Psoas muscle (tissue), 8 donors: ENCODE data around the gene ZSCAN5B. TPM values are rescaled to one million over a fixed set of nuclear protein-coding genes. Genes with fewer than 3 reads are reported as not detected.
"Not testable (repeated sequence)": the region's sequence is repeated elsewhere in the genome, so short reads cannot be mapped to it uniquely, and the experiment has no call there.

Source experiments
- ATAC-seq, 4 donors: fragments of 200-7000 bp; cut with Tn5 transposase; one replicate each; pipeline ENCODE4 v1.9.1; 2020; ENCODE audit warnings: moderate library complexity in 3 of 4, mild to moderate bottlenecking in 2 of 4
- DNase-seq, 2 donors: peaks; one replicate each; pipeline ENCODE4 v3.0.0-alpha.2; 2020
- H3K27ac ChIP-seq: fragments of 200-600 bp; one replicate; pipeline ENCODE4 v1.8.0; 2022
- H3K27me3 ChIP-seq, 3 donors: fragments of 200-600 bp in 1 of 3; one replicate each; pipeline versions ENCODE4 v1.6.1 to v1.8.0; 2013 to 2022; ENCODE audit warnings: low read length in 2 of 3, mild to moderate bottlenecking in 2 of 3, moderate library complexity in 1 of 3; ENCODE audit not compliant: insufficient read depth in 3 of 3
- H3K36me3 ChIP-seq, 2 donors: fragments of 200-600 bp in 1 of 2; one replicate each; pipeline versions ENCODE4 v1.6.1 to v1.8.0; 2013 to 2022; ENCODE audit warnings: low read depth in 1 of 2, mild to moderate bottlenecking in 1 of 2, moderate library complexity in 1 of 2; ENCODE audit not compliant: insufficient read depth in 1 of 2
- H3K4me1 ChIP-seq: fragments of 200-600 bp; one replicate; pipeline ENCODE4 v1.8.0; 2022
- H3K4me3 ChIP-seq: fragments of 200-600 bp; one replicate; pipeline ENCODE4 v1.8.0; 2022; ENCODE audit warnings: mild to moderate bottlenecking
- H3K9me3 ChIP-seq: fragments of 200-600 bp; one replicate; pipeline ENCODE4 v1.8.0; 2022
- WGBS, 3 donors: extraction: QIAGEN DNeasy Blood & Tissue Kit; methylation state at CpG; one replicate each; pipeline versions ENCODE4 v1.1.6 to v1.1.7; 2013; 5-methylcytosine and 5-hydroxymethylcytosine counted together
- intact Hi-C, 2 donors: fragments of 100-400 bp; cut with DNase I; formaldehyde crosslinking; loops; one replicate each; pipeline versions ENCODE4 v1.11.0 to v1.14.2; 2022
- long read RNA-seq, 2 donors: library from polyadenylated mRNA; unstranded; transcript quantifications; one replicate each; pipeline ENCODE4 v2.0.0, GENCODE V29; 2021
- polyA plus RNA-seq, 3 donors: library from polyadenylated mRNA; stranded (reverse); fragments of 200-250 nt; gene quantifications; one replicate each; pipeline ENCODE4 v1.2.3, GENCODE V29; 2013
- total RNA-seq, 4 donors: library from RNA; stranded (reverse); fragmentation: NEBNext Ultra II Directional in 2 of 4; extraction: Animal tissue kit (Norgen Biotek cat#: 25700) in 2 of 4; gene quantifications; one replicate each; pipeline versions ENCODE4 v1.2.1 to v1.2.4, GENCODE V29; 2021 to 2023
- TF ChIP-seq, protein P1 (sequence below): fragments of 200-600 bp; IDR thresholded peaks from one replicate; pipeline ENCODE4 v1.8.0; 2022; ENCODE audit warnings: antibody characterized with exemption
- donor health status: healthy with polysubstance abuse.
- donor health status: DM: no; HTN: no; CAD: no; lungs with moderate emphysema.
- donor health status: Bipolar disorder and iron deficiency.
- donor health status: healthy.
- donor health status: DM: yes; HTN: yes; CAD: no.
- donor health status: DM: no; HTN: no; CAD: no.
- donor health status: DM: no; HTN: no; CAD: no.
- donor health status: DM: yes; HTN: yes; CAD: no.

The ZSCAN5B gene, protein sequence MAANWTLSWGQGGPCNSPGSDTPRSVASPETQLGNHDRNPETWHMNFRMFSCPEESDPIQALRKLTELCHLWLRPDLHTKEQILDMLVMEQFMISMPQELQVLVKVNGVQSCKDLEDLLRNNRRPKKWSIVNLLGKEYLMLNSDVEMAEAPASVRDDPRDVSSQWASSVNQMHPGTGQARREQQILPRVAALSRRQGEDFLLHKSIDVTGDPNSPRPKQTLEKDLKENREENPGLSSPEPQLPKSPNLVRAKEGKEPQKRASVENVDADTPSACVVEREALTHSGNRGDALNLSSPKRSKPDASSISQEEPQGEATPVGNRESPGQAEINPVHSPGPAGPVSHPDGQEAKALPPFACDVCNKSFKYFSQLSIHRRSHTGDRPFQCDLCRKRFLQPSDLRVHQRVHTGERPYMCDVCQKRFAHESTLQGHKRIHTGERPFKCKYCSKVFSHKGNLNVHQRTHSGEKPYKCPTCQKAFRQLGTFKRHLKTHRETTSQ
- total RNA-seq (not detected), polyA plus RNA-seq (under 1 TPM in 1 of 3 donors, not detected in 2; 0.05 TPM)
- long read RNA-seq, donor 1 = 0 reads
- long read RNA-seq, donor 2 = 0 reads

DNA sequence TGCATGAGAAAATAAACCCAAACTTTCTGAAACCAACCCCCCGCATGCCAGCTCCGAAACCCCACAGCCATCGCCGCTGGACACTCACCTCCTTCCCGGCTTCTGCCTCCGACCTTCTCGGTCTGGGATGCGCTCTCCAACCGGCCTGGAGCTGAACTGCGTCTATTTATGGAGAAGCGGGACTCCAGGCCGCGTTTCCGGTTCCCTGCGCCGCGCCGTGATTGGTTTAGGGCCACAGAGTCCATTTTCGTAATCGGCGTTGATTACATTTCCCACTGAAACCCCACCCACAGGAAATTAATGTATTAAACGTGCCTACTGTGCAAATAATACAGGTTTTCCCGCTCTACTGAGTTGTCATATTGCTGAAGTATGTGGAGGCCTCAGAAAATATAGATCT lies at the start of gene ZSCAN5B:
Gene ZSCAN5B (minus strand): TSS at position 138 of the 400 bp plus-strand sequence. CDS start 4,731 bp downstream, outside the sequence.
- H3K9me3 ChIP-seq, H3K4me1 ChIP-seq, H3K36me3 ChIP-seq, H3K4me3 ChIP-seq, H3K27ac ChIP-seq, ATAC-seq, DNase-seq, intact Hi-C loops, H3K27me3 ChIP-seq: not testable (repeated sequence)
- 87 to 90% (median 90%) methylated on average over 23 of the region's 23 CpGs for WGBS, 3 donors

DNA sequence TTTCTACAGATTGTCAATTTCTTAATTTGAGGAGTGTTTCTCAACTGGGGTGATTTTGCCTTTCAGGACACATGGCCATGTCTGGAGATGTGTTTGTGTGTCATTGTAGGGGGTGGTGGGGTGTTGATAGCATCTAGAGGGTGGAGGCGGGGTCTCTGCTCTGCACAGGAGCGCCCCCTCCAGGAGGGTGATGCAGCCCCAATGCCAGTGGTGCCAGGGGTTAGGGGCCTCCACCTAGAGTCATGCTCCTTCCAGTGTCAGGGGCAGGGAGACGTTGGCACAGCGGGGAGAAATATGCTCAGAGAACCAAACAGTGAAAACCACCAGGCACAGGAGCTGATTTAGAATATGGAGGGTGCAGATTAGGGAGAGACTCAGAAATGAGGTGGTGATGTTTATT lies 48.2 kb upstream of the ZSCAN5B start:
- H3K4me3 ChIP-seq, intact Hi-C loops, ATAC-seq, H3K9me3 ChIP-seq, H3K36me3 ChIP-seq, H3K4me1 ChIP-seq, H3K27me3 ChIP-seq, DNase-seq, H3K27ac ChIP-seq: not testable (repeated sequence)
- WGBS, 3 donors = 65 to 85% (median 67%) methylated on average over 3 to 4 of the region's 4 CpGs

DNA sequence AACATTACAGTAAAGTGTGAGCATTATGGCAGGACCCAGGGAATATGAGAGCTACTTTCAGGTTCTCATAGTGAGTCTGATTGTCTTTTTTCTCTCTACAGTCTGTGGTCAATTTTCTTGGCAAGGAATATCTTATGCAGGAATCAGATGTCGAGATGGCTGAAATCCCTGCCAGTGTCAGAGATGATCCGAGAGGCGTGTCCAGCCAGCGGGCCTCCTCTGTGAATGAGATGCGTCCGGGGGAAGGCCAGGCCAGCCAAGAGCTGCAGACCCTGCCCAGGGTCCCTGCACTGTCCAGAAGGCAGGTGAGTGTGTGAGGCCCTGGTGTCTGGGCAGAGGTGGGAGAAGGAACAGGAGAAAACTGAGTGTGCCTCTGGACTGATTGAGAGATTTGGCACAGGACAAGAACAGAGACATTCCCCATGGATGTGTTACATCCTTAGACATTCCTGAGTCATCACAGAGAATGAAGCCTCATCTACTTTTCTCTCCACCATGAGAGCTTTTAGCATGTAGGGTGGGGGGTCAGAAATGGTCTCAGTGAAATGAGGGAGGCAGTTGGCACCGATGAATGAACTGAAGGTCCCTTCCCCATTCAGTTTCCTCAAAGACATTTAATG lies 47.6 kb upstream of the ZSCAN5B start:
- H3K36me3 ChIP-seq = no peaks in the 10 kb centered on the region
- no peak overlapping the region for H3K4me3 ChIP-seq
- DNase-seq = no peak
- no peak overlapping the region for H3K27ac ChIP-seq
- WGBS, 3 donors = 43 to 51% (median 51%) methylated on average over 7 of the region's 7 CpGs
- no peaks in the 10 kb centered on the region for H3K9me3 ChIP-seq
- TF ChIP-seq, protein P1, sequence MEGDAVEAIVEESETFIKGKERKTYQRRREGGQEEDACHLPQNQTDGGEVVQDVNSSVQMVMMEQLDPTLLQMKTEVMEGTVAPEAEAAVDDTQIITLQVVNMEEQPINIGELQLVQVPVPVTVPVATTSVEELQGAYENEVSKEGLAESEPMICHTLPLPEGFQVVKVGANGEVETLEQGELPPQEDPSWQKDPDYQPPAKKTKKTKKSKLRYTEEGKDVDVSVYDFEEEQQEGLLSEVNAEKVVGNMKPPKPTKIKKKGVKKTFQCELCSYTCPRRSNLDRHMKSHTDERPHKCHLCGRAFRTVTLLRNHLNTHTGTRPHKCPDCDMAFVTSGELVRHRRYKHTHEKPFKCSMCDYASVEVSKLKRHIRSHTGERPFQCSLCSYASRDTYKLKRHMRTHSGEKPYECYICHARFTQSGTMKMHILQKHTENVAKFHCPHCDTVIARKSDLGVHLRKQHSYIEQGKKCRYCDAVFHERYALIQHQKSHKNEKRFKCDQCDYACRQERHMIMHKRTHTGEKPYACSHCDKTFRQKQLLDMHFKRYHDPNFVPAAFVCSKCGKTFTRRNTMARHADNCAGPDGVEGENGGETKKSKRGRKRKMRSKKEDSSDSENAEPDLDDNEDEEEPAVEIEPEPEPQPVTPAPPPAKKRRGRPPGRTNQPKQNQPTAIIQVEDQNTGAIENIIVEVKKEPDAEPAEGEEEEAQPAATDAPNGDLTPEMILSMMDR = no peak
- intact Hi-C loops = no loop called here
- no peak for ATAC-seq
- H3K27me3 ChIP-seq = no peaks in the 10 kb centered on the region
- H3K4me1 ChIP-seq = no peaks in the 10 kb centered on the region

DNA sequence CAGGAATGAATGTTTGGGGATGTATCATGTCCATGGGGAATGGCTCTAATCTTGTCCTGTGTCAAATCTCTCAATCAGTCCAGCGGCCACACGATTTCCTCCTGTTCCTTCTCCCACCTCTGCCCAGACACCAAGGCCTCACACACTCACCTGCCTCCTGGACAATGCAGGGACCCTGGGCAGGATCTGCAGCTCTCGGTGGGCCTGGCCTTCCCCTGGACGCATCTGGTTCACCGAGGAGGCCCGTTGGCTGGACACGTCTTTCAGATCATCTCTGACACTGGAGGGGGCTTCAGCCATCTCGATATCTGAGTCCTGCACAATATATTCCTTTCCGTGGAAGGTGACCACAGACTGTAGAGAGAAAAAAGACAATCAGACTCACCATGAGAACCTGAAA lies 25.9 kb upstream of the ZSCAN5B start:
- ATAC-seq (no peak), DNase-seq (no peak)
- intact Hi-C loops = no loop called here
- Histone ChIP-seq H3K27ac (no peak overlapping the region), H3K9me3 (no peaks in the 10 kb centered on the region), H3K27me3 (no peaks in the 10 kb centered on the region), H3K4me3 (no peak overlapping the region), H3K4me1 (no peaks in the 10 kb centered on the region), H3K36me3 (no peaks in the 10 kb centered on the region)
- TF ChIP-seq, protein P1 = no peak
- WGBS, 3 donors = 84 to 88% (median 87%) methylated on average over 9 of the region's 9 CpGs

DNA sequence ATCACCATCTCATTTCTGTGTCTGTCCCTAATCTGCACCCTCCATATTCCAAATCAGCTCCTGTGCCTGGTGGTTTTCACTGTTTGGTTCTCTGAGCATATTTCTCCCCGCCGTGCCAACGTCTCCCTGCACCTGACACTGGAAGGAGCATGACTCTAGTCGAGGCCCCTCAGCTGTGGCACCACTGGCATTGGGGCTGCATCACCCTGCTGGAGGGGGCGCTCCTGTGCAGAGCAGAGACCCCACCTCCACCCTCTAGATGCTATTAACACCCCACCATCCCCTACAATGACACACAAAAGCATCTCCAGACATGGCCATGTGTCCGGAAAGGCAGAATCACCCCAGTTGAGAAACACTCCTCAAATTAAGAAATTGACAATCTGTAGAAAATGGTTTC lies 25.3 kb upstream of the ZSCAN5B start:
- ATAC-seq (no peak), DNase-seq (no peak)
- TF ChIP-seq, protein P1 = no peak
- H3K9me3 ChIP-seq = no peaks in the 10 kb centered on the region
- intact Hi-C loops = no loop called here
- no peak overlapping the region for H3K4me3 ChIP-seq
- no peaks in the 10 kb centered on the region for H3K4me1 ChIP-seq
- peaks cover 0 to 2% (median 0%) of the 10 kb centered on the region in 3 donors for H3K27me3 ChIP-seq
- H3K27ac ChIP-seq = no peak overlapping the region
- WGBS, 3 donors = 72 to 76% (median 76%) methylated on average over 6 of the region's 6 CpGs
- H3K36me3 ChIP-seq = no peaks in the 10 kb centered on the region
